ENCODE results near the gene ESX1.

DNA sequence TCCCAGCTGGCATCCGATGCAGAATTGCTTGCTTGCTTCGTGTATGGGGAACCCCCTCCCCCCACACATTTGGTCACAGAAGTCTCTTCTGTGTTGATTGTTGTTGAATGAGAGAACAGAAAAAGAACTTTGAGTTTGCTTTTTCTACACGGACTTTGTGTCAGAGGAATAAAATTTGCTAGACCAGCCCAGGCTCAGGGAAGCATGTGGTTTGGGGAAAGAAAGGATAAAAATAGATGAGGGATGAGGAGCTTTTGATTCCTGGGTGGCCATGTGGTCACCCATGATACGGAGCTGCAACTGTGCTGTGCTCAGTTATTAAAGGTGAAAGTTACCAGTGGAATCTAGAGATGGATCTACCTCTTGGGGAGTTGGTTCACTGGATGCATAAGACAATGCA is 34.2 kb upstream of the ESX1 start:
- TF ChIP-seq POLR2AphosphoS5 (IDR thresholded peaks at IDR 0.05; ENCODE audit: insufficient read depth, low read depth, low read length): no peak
- TF ChIP-seq POLR2A (IDR thresholded peaks at IDR 0.05; ENCODE audit: low read depth, low read length): no peak
- no peak for TF ChIP-seq CTCF (IDR thresholded peaks at IDR 0.05; ENCODE audit: extremely low read depth in 1 of 2, insufficient read depth in 1 of 2, low read depth in 1 of 2, low read length in 2 of 2)
- TF ChIP-seq EZH2 (IDR thresholded peaks at IDR 0.05; ENCODE audit: borderline replicate concordance, low read depth, low read length, severe bottlenecking): no peak
- TF ChIP-seq FOS (IDR thresholded peaks at IDR 0.05; ENCODE audit: borderline replicate concordance, insufficient read depth, low read length): no peak
- TF ChIP-seq GATA2 (IDR thresholded peaks at IDR 0.05; ENCODE audit: insufficient read depth, insufficient read length, low read depth, low read length): no peak
- no peak for TF ChIP-seq MAX (IDR thresholded peaks at IDR 0.05; ENCODE audit: insufficient read depth, insufficient read length)
- TF ChIP-seq JUN (IDR thresholded peaks at IDR 0.05; ENCODE audit: borderline replicate concordance, insufficient read depth, insufficient read length, low read depth): no peak

Data from endothelial cell of umbilical vein (primary cell).